ENCODE data around the gene ALS2CL.
"Not testable (repeated sequence)": the region's sequence is repeated elsewhere in the genome, so short reads cannot be mapped to it uniquely, and the experiment has no call there.

GRCh38 chr3:46739565-46739964 lies 46.1 kb upstream of the ALS2CL start:
- not testable (repeated sequence) for TF ChIP-seq CTCF, POLR2A (IDR thresholded peaks at IDR 0.05)
